HG03060 (cell line): Measurements from ENCODE around the gene HBB.

Source experiments
- ATAC-seq: cut with Tn5 transposase; IDR thresholded peaks from one replicate; pipeline ENCODE4 v1.9.1; 2021; ENCODE audit warnings: low read depth, moderate number of reproducible peaks; ENCODE audit not compliant: unreplicated experiment

The HBB gene

DNA sequence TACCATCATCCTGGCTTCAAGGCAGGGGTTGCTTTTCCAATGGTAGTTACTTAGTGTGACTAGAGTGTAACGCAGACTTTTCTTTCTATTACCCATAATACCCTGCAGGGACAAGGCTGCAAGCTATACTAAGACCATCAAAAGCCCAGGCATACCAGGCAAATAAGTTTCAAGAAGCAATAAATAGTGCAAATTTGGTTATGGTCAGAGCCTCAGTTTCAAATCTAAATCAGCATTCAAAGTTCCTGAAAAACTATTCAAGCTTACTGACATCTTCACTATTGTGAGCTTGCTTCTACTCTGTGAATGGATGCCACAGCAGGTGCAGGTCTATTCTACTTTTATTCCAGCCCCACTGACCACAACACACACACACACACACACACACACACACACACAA is 2.5 kb upstream of the HBB start:
- ATAC-seq, result no peak

GRCh38 chr11:5228124-5228523 is 1.3 kb upstream of the HBB start:
- ATAC-seq, result no peak

DNA sequence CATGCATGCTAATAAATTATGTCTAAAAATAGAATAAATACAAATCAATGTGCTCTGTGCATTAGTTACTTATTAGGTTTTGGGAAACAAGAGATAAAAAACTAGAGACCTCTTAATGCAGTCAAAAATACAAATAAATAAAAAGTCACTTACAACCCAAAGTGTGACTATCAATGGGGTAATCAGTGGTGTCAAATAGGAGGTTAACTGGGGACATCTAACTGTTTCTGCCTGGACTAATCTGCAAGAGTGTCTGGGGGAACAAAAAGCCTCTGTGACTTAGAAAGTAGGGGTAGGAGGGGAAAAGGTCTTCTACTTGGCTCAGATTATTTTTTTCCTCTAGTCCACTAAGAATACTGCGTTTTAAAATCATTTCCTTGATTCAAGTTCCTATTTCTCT is 810 bp upstream of the HBB start:
- ATAC-seq, result no peak

- ATAC-seq, result no peak
These were observed 1.4 kb downstream of the HBB start for GRCh38 chr11:5225480-5225871.

GRCh38 chr11:5224538-5225479 is 2.1 kb downstream of the HBB start:
- no peak for ATAC-seq

DNA sequence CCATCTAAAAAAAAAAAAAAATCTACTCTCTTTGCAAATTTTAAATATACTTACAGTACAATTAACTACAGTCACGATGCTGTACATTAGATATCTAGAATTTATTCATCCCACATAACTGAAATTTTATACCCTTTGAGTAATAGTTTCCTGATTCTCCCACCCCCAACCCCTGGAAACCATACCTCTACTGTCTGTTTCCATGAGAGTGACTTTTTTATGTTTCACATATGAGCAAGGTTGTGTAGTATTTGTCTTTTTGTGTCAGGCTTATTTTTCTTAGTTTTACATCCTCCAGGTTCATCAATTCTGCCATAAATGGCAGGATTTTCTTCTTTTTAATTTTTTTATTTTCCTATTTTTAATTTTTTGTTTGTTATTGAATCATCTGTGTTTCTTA is 3.2 kb downstream of the HBB start:
- no peak for ATAC-seq

GRCh38 chr11:5223146-5223545 is 3.7 kb downstream of the HBB start:
- no peak for ATAC-seq

GRCh38 chr11:5210376-5210885 is 16.4 kb downstream of the HBB start:
- ATAC-seq, result no peak

DNA sequence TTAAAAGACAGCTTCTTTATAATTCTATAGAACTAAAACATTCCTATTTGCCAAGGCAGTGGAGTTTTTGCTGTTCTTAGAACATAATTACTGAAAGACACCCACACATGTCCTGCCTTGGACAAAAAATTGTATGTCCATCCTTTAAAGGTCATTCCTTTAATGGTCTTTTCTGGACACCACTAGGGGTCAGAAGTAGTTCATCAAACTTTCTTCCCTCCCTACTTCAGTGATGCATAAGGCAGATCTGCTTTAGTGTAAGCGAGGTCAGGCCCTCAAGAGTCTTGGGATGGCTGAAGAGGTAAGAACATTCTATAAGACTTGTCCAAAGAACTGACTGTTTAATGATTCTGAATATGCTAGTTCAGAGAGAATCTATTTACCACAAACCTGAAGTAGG is 22.1 kb downstream of the HBB start:
- ATAC-seq, result no peak

DNA sequence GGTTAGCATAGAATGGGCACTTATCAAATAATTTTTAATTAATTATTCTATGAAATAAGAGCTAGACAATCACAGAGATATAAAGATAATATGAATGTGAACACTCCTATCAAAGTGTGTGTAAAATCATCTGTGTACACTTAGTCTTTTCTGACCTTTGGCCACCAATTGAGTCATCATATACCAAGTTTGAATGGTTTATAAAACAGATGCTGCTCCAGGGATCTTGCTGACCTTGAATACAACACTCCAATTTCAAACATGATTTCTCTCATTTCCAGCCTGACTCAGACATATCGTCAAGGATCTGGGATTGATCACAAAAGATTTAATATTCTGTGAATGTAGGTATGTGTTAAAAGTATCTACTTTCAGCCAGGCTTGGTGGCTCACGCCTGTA is 23.5 kb downstream of the HBB start:
- ATAC-seq, result no peak

- no peak for ATAC-seq
These were observed 26.3 kb downstream of the HBB start, which contains the start of gene OR51V1 for GRCh38 chr11:5200582-5200981. TSS of gene OR51V1 (minus strand) at chr11:5200682. CDS start at chr11:5200682, 0 bp downstream.

DNA sequence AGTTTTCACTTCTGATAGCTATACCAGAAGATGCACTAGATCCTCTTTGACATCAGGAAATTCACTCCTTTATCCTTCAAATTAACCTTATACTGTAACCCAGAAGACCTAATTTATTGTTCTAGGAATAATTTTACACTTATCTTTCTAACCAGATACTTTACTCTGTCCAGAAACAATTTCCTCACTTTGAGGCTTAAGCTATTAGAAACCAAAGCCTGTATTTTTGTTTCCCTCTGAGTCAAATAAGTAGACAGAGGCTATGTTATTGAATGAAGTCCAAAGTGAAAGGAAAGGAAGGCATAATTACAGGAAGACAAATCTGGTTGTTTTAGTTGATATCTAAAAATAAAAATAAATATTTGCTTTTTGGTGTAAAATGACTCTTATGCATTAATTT is 28.6 kb downstream of the HBB start:
- no peak for ATAC-seq

DNA sequence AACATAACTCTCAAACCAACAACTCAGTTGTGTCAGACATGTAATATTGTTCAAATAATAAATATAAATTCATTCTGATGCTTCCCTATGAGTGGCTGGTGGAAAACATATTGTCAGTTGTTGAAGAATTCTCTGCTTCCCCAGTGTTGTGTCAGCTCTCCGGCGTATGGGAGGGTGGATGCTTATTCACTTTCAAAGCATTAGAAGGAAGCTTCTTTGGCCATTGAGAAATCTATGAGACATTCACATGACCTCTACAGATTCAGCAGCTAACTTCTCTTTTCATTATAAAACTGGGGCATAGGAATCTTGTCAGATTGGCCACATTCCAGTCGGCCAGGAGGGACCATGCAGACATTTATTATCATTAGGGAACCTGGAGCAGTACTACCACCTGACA is 29.3 kb downstream of the HBB start:
- ATAC-seq, result no peak

DNA sequence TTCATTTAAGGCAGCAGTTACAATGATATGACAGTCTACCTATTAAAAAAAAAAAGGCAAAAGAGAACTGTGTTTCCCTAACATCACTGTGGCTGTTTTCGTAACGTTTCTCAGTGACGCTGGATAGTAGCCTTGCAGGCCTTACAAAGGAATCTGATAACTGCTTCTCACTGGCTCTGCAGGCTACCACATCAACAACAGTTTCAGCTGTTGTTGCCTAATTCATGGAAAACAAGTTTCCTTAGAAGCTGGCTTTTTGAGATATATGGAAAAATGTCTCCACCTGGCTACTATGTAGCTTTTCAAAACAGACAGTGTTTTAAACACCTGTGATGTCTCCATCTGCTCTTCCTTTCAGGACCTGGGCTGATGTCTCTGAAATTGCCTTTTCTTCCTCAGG is 30.1 kb downstream of the HBB start:
- no peak for ATAC-seq

DNA sequence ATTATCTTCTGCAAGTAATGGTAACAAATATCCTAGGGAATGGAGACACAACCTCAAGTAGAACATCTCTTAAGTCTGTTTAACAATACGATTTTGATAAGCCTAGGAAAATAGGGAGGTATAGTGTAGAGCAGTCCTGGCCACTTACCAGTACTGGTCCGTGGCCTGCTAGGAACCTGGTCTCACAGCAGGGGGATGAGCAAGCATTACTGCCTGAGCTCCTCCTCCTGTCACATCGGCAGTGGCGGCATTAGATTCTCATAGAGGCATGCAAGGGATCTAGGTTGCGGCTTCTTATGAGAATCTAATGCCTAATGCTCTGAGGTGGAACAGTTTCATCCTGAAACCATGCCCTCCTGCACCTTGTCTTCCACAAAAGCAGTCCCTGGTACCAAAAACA is 30.8 kb downstream of the HBB start:
- ATAC-seq, result no peak

DNA sequence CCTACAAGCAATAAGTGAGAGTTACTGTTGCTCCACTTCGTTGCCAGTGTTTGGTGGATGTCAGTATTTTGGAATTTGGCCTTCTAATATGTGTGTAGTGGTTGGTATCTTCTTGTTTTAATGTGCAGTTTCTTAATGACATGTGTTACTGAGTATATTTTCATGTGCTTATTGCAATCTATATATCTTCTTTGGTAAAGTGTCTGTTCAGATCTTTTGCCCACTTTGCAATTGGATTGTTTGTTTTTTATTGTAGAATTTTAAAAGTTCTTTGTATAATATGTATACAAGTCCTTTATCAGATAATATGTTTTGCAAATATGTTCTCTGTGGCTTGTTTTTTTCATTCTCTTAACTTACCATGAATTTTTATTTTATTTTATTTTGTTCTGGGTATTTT is 34.1 kb downstream of the HBB start:
- ATAC-seq, result no peak

DNA sequence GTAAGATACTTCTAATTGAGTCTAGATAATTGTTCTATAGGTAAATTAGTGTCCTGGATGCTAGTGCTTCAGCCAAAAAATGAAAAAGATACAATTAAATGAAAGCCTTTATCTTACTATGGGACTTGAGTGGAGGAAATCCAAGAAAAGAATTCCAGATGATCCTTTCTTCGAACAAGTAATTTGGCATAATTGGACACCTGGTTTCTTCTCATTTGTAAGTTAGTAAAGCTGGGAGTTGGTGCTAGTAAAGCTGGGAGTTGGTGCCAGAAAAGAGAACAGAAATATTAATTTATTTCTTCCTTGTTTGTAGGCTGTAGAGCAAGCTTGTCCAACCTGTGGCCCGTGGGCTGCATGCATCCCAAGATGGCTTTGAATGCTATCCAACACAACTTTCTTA is 38.7 kb downstream of the HBB start:
- no peak for ATAC-seq

DNA sequence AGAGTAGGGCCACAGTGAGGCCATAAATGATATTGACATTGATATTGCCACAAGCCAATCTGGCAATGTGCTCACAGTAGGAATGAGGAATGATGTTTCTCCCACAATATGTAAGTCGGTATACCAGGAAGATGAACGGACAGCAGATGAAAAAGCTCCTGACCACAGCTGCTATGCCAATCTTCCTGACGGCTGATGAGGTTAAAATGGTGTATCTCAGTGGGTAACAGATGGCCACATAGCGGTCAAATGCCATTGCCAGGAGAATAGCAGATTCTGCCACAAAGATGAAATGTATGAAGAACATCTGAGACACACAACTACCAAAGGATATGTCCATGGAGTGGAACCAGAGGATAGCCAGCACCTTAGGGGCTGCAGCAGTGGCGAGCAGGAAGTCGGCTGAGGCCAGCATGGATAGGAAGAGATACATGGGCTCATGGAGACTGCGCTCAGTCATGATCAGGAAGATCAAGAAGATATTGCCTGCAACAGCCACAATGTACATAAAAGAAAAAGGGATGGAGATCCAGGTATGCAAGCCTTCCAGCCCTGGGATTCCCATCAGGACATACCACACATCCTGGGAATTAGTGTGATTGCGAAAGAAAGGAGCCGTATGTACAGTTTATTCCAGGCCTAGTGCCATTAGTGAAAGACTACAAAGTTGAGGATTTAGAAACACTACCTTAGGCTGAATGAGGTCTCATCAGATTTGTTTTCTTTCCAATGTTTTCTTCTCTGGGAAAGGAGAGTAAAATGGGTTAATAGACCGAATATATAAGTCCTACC is 48.6 kb downstream of the HBB start:
- ATAC-seq, result no peak
